Measurements from ENCODE around the gene ZNF710. TPM values are rescaled to one million over a fixed set of nuclear protein-coding genes. Genes with fewer than 3 reads are reported as not detected.
"Not testable (repeated sequence)": the region's sequence is repeated elsewhere in the genome, so short reads cannot be mapped to it uniquely, and the experiment has no call there.

The ZNF710 gene
- total RNA-seq, 1 experiment from 2014 or later = 27.3 TPM

GRCh38 chr15:89975482-89976245 lies 25.5 kb upstream of the ZNF710 start:
- TF ChIP-seq CTCF (conservative IDR thresholded peaks at IDR 0.05; ENCODE audit: low read depth, low read length) (no peak), EZH2 (IDR thresholded peaks at IDR 0.05; ENCODE audit: borderline replicate concordance, low read depth, low read length, poor library complexity, severe bottlenecking) (no peak)
- no peak for DNase-seq (ENCODE audit: low spot score)
- ChIA-PET POLR2A (ENCODE audit: low non-redundant PET) (no interaction called here), CTCF (interaction anchor here (0.6 kb wide), 1 partner anchor 9 kb away, joined by 3 read pairs; no protein-coding TSS in a partner anchor)
- intact Hi-C loops (cut with micrococcal nuclease; ENCODE audit: unreplicated experiment) = no loop called here
- Histone ChIP-seq H3K4me1 (ENCODE audit: insufficient read depth, low read length, poor library complexity, severe bottlenecking) (no peaks in the 10 kb centered on the region), H3K36me3 (ENCODE audit: insufficient read depth, low read length, poor library complexity, severe bottlenecking) (no peaks in the 10 kb centered on the region), H3K27ac (ENCODE audit: low read depth, low read length, poor library complexity, severe bottlenecking) (no peak overlapping the region), H3K4me3 (ENCODE audit: low read depth, low read length, poor library complexity, severe bottlenecking) (no peak overlapping the region), H3K9me3 (ENCODE audit: low read depth, low read length, poor library complexity, severe bottlenecking) (no peaks in the 10 kb centered on the region), H3K27me3 (replicated peaks; ENCODE audit: insufficient read depth, low read depth, low read length, poor library complexity) (no peaks in the 10 kb centered on the region)
- BruUV-seq (replicated peaks) = no TSS peak

GRCh38 chr15:89976246-89976600 lies 24.9 kb upstream of the ZNF710 start:
- Histone ChIP-seq H3K27ac (ENCODE audit: low read depth, low read length, poor library complexity, severe bottlenecking) (no peak overlapping the region), H3K4me1 (ENCODE audit: insufficient read depth, low read length, poor library complexity, severe bottlenecking) (no peaks in the 10 kb centered on the region), H3K9me3 (ENCODE audit: low read depth, low read length, poor library complexity, severe bottlenecking) (no peaks in the 10 kb centered on the region), H3K4me3 (ENCODE audit: low read depth, low read length, poor library complexity, severe bottlenecking) (no peak overlapping the region), H3K27me3 (replicated peaks; ENCODE audit: insufficient read depth, low read depth, low read length, poor library complexity) (no peaks in the 10 kb centered on the region), H3K36me3 (ENCODE audit: insufficient read depth, low read length, poor library complexity, severe bottlenecking) (no peaks in the 10 kb centered on the region)
- DNase-seq (ENCODE audit: low spot score) = no peak
- TF ChIP-seq EZH2 (IDR thresholded peaks at IDR 0.05; ENCODE audit: borderline replicate concordance, low read depth, low read length, poor library complexity, severe bottlenecking) (no peak), CTCF (conservative IDR thresholded peaks at IDR 0.05; ENCODE audit: low read depth, low read length) (no peak)
- BruUV-seq (replicated peaks) = no TSS peak
- POLR2A ChIA-PET (ENCODE audit: low non-redundant PET) = no interaction called here
- intact Hi-C loops (cut with micrococcal nuclease; ENCODE audit: unreplicated experiment) = no loop called here
- CTCF ChIA-PET = interaction anchor here (0.6 kb wide), 1 partner anchor 8 kb away, joined by 3 read pairs; no protein-coding TSS in a partner anchor

- H3K36me3 ChIP-seq (ENCODE audit: insufficient read depth, low read length, poor library complexity, severe bottlenecking); intact Hi-C loops (cut with micrococcal nuclease; ENCODE audit: unreplicated experiment); H3K27me3 ChIP-seq (replicated peaks; ENCODE audit: insufficient read depth, low read depth, low read length, poor library complexity); H3K4me1 ChIP-seq (ENCODE audit: insufficient read depth, low read length, poor library complexity, severe bottlenecking); POLR2A ChIA-PET (ENCODE audit: low non-redundant PET); DNase-seq (ENCODE audit: low spot score); H3K27ac ChIP-seq (ENCODE audit: low read depth, low read length, poor library complexity, severe bottlenecking); BruUV-seq (replicated peaks); H3K4me3 ChIP-seq (ENCODE audit: low read depth, low read length, poor library complexity, severe bottlenecking); H3K9me3 ChIP-seq (ENCODE audit: low read depth, low read length, poor library complexity, severe bottlenecking); CTCF ChIA-PET: not testable (repeated sequence)
These were observed 23.3 kb upstream of the ZNF710 start for GRCh38 chr15:89977836-89978235.

GRCh38 chr15:89978914-89979313 lies 22.2 kb upstream of the ZNF710 start:
- DNase-seq (ENCODE audit: low spot score) = no peak

More at GRCh38 chr15:89978914-89979313, 22.2 kb upstream of the ZNF710 start:
- intact Hi-C loops (cut with micrococcal nuclease; ENCODE audit: unreplicated experiment) = no loop called here
- H3K27ac ChIP-seq (ENCODE audit: low read depth, low read length, poor library complexity, severe bottlenecking) = no peak overlapping the region
- ChIA-PET POLR2A (ENCODE audit: low non-redundant PET) (no interaction called here), CTCF (no interaction called here)
- H3K27me3 ChIP-seq (replicated peaks; ENCODE audit: insufficient read depth, low read depth, low read length, poor library complexity) = no peaks in the 10 kb centered on the region
- BruUV-seq (replicated peaks) = no TSS peak
- no peak overlapping the region for H3K4me3 ChIP-seq (ENCODE audit: low read depth, low read length, poor library complexity, severe bottlenecking)
- no peak for TF ChIP-seq CTCF (conservative IDR thresholded peaks at IDR 0.05; ENCODE audit: low read depth, low read length)
- H3K36me3 ChIP-seq (ENCODE audit: insufficient read depth, low read length, poor library complexity, severe bottlenecking) = no peaks in the 10 kb centered on the region
- peaks cover 1% of the 10 kb centered on the region for H3K9me3 ChIP-seq (ENCODE audit: low read depth, low read length, poor library complexity, severe bottlenecking)
- no peaks in the 10 kb centered on the region for H3K4me1 ChIP-seq (ENCODE audit: insufficient read depth, low read length, poor library complexity, severe bottlenecking)

Data from A673 (cell line).